OCI-LY3 (cell line): ENCODE data around the gene TMPO.

Source experiments
- EZH2phosphoT487 ChIP-seq: fragments of 200-600 bp; shearing (Covaris generic); IDR thresholded peaks from 2 replicates; pipeline ENCODE4 v1.6.1; 2018; ENCODE audit warnings: antibody characterized with exemption, mixed run types, low read depth
- TF ChIP-seq, protein P1 (sequence below): fragments of 200-600, 300-600 bp; sonication (generic); IDR thresholded peaks from 2 replicates; pipeline ENCODE4 v1.5.1; 2014; ENCODE audit warnings: antibody characterized with exemption, low read length, low read depth

DNA sequence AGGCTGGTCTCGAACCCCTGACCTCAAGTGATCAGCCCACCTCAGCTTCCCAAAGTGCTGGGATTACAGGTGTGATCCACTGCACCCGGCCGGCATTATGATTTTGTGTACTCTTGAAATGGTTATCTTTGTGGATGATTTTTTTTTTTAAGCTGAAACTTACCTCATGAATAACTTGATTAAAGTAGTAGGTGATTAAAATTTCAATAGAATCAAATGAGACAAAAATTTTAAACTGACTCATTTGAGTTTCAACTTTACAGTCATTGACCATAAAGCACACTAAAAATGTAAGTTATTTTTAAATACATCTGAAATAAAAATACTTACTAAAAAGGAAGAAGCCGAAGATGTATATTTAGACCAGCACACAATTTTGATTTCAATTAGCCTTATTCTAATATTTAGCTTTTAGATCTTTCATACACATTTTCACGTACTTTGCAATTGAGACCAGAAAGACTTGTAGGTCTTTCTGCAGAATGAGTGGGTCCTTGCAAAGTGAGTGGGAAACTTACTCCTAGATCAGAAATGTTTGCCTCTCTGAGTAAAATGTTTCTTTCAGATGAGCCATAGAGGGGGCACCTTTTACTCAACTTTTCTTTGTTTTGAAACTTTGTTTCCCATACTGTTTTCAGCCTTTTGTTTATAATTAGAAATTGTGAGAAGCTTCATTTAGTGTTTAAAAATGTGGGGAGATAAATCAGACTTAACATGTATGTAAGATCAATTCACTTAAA, 34.2 kb downstream of the TMPO start:
- TF ChIP-seq, protein P1, sequence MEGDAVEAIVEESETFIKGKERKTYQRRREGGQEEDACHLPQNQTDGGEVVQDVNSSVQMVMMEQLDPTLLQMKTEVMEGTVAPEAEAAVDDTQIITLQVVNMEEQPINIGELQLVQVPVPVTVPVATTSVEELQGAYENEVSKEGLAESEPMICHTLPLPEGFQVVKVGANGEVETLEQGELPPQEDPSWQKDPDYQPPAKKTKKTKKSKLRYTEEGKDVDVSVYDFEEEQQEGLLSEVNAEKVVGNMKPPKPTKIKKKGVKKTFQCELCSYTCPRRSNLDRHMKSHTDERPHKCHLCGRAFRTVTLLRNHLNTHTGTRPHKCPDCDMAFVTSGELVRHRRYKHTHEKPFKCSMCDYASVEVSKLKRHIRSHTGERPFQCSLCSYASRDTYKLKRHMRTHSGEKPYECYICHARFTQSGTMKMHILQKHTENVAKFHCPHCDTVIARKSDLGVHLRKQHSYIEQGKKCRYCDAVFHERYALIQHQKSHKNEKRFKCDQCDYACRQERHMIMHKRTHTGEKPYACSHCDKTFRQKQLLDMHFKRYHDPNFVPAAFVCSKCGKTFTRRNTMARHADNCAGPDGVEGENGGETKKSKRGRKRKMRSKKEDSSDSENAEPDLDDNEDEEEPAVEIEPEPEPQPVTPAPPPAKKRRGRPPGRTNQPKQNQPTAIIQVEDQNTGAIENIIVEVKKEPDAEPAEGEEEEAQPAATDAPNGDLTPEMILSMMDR = no peak
- no peak for TF ChIP-seq EZH2phosphoT487
